ENCODE data around the gene ZMYND11. TPM values are rescaled to one million over a fixed set of nuclear protein-coding genes. Genes with fewer than 3 reads are reported as not detected.

ZMYND11 gene
- polyA plus RNA-seq, 3 donors, result 7.0 to 11.8 (median 8.8) TPM

- no peak overlapping the region for H2AFZ ChIP-seq (ENCODE audit: insufficient read depth, low read depth, low read length, poor library complexity, severe bottlenecking)
- no peak overlapping the region for H3K27ac ChIP-seq (ENCODE audit: low read depth in 1 of 2, low read length in 2 of 2)
- DNase-seq, result no peak
- TF ChIP-seq CTCF (IDR thresholded peaks at IDR 0.05), result no peak
- peaks cover 22 to 30% of the 10 kb centered on the region in 2 donors for H3K36me3 Mint-ChIP-seq
- H3K79me2 ChIP-seq (ENCODE audit: insufficient read depth, low read length), result no peaks in the 10 kb centered on the region
- H3K27me3 ChIP-seq (ENCODE audit: control insufficient read depth in 2 of 2, insufficient read depth in 2 of 2, low read length in 2 of 2), result no peaks in the 10 kb centered on the region
- intact Hi-C loops (cut with micrococcal nuclease), result no loop called here
- no peaks in the 10 kb centered on the region for H3K27me3 Mint-ChIP-seq (ENCODE audit: low read depth in 3 of 3)
- WGBS (ENCODE audit: insufficient coverage), result 90% methylated on average over 2 of the region's 9 CpGs
- H3K9me3 ChIP-seq (replicated peaks in 1 of 2; ENCODE audit: control insufficient read depth in 1 of 2, insufficient read depth in 1 of 2, low read length in 2 of 2), result no peaks in the 10 kb centered on the region
- H3K4me1 Mint-ChIP-seq, result no peaks in the 10 kb centered on the region
- H3K4me3 Mint-ChIP-seq, result no peak overlapping the region
- no peaks in the 10 kb centered on the region for H4K20me1 ChIP-seq (ENCODE audit: insufficient read depth, low read length)
- no peak overlapping the region for H3K27ac Mint-ChIP-seq
- no peak overlapping the region for H3K4me2 ChIP-seq (replicated peaks; ENCODE audit: extremely low read depth, low read length, poor library complexity, severe bottlenecking)
- H3K4me3 ChIP-seq (replicated peaks in 1 of 3; ENCODE audit: low read depth in 2 of 3, low read length in 3 of 3), result no peak overlapping the region
- H3K9ac ChIP-seq (ENCODE audit: insufficient read depth, low read length, poor library complexity, severe bottlenecking), result no peak overlapping the region
- H3K36me3 ChIP-seq (replicated peaks in 1 of 2; ENCODE audit: control insufficient read depth in 1 of 2, insufficient read depth in 2 of 2, low read length in 2 of 2), result peaks cover 2 to 26% of the 10 kb centered on the region in 2 donors
- H3K4me1 ChIP-seq (ENCODE audit: control insufficient read depth in 1 of 2, insufficient read depth in 2 of 2, low read length in 2 of 2), result no peaks in the 10 kb centered on the region
- H3K9me3 Mint-ChIP-seq, result no peaks in the 10 kb centered on the region
Observed at GRCh38 chr10:234708-235406, 99.6 kb downstream of the ZMYND11 start.

GRCh38 chr10:235915-236314 lies 100.7 kb downstream of the ZMYND11 start:
- H2AFZ ChIP-seq (ENCODE audit: insufficient read depth, low read depth, low read length, poor library complexity, severe bottlenecking), result no peak overlapping the region
- H3K9ac ChIP-seq (ENCODE audit: insufficient read depth, low read length, poor library complexity, severe bottlenecking), result no peak overlapping the region
- H3K4me1 ChIP-seq (ENCODE audit: control insufficient read depth in 1 of 2, insufficient read depth in 2 of 2, low read length in 2 of 2), result no peaks in the 10 kb centered on the region
- no peaks in the 10 kb centered on the region for H4K20me1 ChIP-seq (ENCODE audit: insufficient read depth, low read length)
- Mint-ChIP-seq H3K4me1 (no peaks in the 10 kb centered on the region), H3K27me3 (ENCODE audit: low read depth in 3 of 3) (no peaks in the 10 kb centered on the region), H3K9me3 (no peaks in the 10 kb centered on the region), H3K4me3 (no peak overlapping the region), H3K36me3 (peaks cover 22 to 33% of the 10 kb centered on the region in 2 donors), H3K27ac (no peak overlapping the region)
- H3K79me2 ChIP-seq (ENCODE audit: insufficient read depth, low read length), result no peaks in the 10 kb centered on the region
- peaks cover 2 to 35% of the 10 kb centered on the region in 2 donors for H3K36me3 ChIP-seq (replicated peaks in 1 of 2; ENCODE audit: control insufficient read depth in 1 of 2, insufficient read depth in 2 of 2, low read length in 2 of 2)
- no peak for DNase-seq
- H3K4me2 ChIP-seq (replicated peaks; ENCODE audit: extremely low read depth, low read length, poor library complexity, severe bottlenecking), result no peak overlapping the region
- H3K27ac ChIP-seq (ENCODE audit: low read depth in 1 of 2, low read length in 2 of 2), result no peak overlapping the region
- no peaks in the 10 kb centered on the region for H3K27me3 ChIP-seq (ENCODE audit: control insufficient read depth in 2 of 2, insufficient read depth in 2 of 2, low read length in 2 of 2)
- no peak overlapping the region for H3K4me3 ChIP-seq (replicated peaks in 1 of 3; ENCODE audit: low read depth in 2 of 3, low read length in 3 of 3)
- intact Hi-C loops (cut with micrococcal nuclease), result no loop called here
- no peak for TF ChIP-seq CTCF (IDR thresholded peaks at IDR 0.05)
- no peaks in the 10 kb centered on the region for H3K9me3 ChIP-seq (replicated peaks in 1 of 2; ENCODE audit: control insufficient read depth in 1 of 2, insufficient read depth in 1 of 2, low read length in 2 of 2)
- 100% methylated on average over 1 of the region's 3 CpGs for WGBS (ENCODE audit: insufficient coverage)
